B cell (primary cell): ENCODE data around the gene PSKH1. TPM values are rescaled to one million over a fixed set of nuclear protein-coding genes. Genes with fewer than 3 reads are reported as not detected.

Experiments
- ATAC-seq: fragments of 200-7000 bp; cut with Tn5 transposase; one replicate; pipeline ENCODE4 v1.10.0; 2021; ENCODE audit warnings: low read depth, mild to moderate bottlenecking, moderate number of reproducible peaks, moderate library complexity
- CTCF ChIA-PET: fragments of 350-600 bp; sonication (Branson Sonifier 250); formaldehyde crosslinking; loops from one replicate; lab custom pipeline; 2021; ENCODE audit warnings: antibody characterized with exemption, inconsistent platforms; lab: Charles Lee
- POLR2A ChIA-PET: fragments of 350-600 bp; sonication (Branson Sonifier 250); formaldehyde crosslinking; loops from one replicate; lab custom pipeline; 2021; ENCODE audit warnings: antibody characterized with exemption; lab: Charles Lee
- DNase-seq: peaks from one replicate; pipeline ENCODE4 v3.0.0; 2013
- H2AFZ ChIP-seq: 2 replicates; pipeline ENCODE4 v1.6.1; 2012; ENCODE audit warnings: mild to moderate bottlenecking, low read depth, low read length; ENCODE audit not compliant: insufficient read depth, poor library complexity, severe bottlenecking
- H3K27ac ChIP-seq, 2 donors: 1 replicate in 1 of 2; 2 replicates in 1 of 2; pipeline ENCODE4 v1.5.1; 2012 to 2013; ENCODE audit warnings: low read length in 2 of 2, mild to moderate bottlenecking in 2 of 2, moderate library complexity in 1 of 2
- H3K27me3 ChIP-seq, 4 experiments: fragments of 200-600 bp in 1 of 4; sonication (generic) in 1 of 4; replicated peaks in 1 of 4; 1 replicate in 2 of 4; 2 replicates in 2 of 4; pipeline versions ENCODE4 v1.6.1 to v1.7.0; 2013 to 2016; ENCODE audit warnings: low read length in 3 of 4, mild to moderate bottlenecking in 2 of 4, mixed read lengths in 1 of 4, moderate library complexity in 1 of 4; ENCODE audit not compliant: insufficient read depth in 4 of 4, control insufficient read depth in 3 of 4; ENCODE audit errors: control extremely low read depth in 1 of 4
- H3K36me3 ChIP-seq, 2 experiments: replicated peaks in 1 of 2; 1 replicate in 1 of 2; 2 replicates in 1 of 2; pipeline versions ENCODE4 v1.6.1 to v1.7.1; 2013; ENCODE audit warnings: low read length in 1 of 2; ENCODE audit not compliant: insufficient read depth in 2 of 2, control insufficient read depth in 1 of 2; ENCODE audit errors: control extremely low read depth in 1 of 2, extremely low read depth in 1 of 2
- H3K4me1 ChIP-seq, 2 donors: fragments of 200-600 bp in 1 of 2; sonication (generic) in 1 of 2; 1 replicate in 1 of 2; 2 replicates in 1 of 2; pipeline versions ENCODE4 v1.5.1 to v1.6.1; 2013 to 2017; ENCODE audit warnings: low read length in 2 of 2; ENCODE audit not compliant: control insufficient read depth in 2 of 2, insufficient read depth in 2 of 2
- H3K4me2 ChIP-seq: replicated peaks from 2 replicates; pipeline ENCODE3; 2012; ENCODE audit warnings: mild to moderate bottlenecking, low read depth, low read length; ENCODE audit not compliant: poor library complexity, severe bottlenecking
- H3K4me3 ChIP-seq, 5 experiments: fragments of 200-600 bp in 1 of 5; sonication (generic) in 1 of 5; 1 replicate in 3 of 5; 2 replicates in 2 of 5; pipeline versions ENCODE4 v1.5.1 to v1.7.0; 2011 to 2016; ENCODE audit warnings: low read length in 4 of 5, mild to moderate bottlenecking in 4 of 5, low read depth in 2 of 5, control low read depth in 1 of 5, moderate library complexity in 1 of 5; ENCODE audit not compliant: insufficient read depth in 1 of 5; ENCODE audit errors: control extremely low read depth in 1 of 5, extremely low read depth in 1 of 5
- H3K79me2 ChIP-seq: fragments of 200-600 bp; sonication (generic); one replicate; pipeline ENCODE4 v1.6.0; 2016; ENCODE audit warnings: low read length; ENCODE audit not compliant: control insufficient read depth, insufficient read depth
- H3K9ac ChIP-seq: fragments of 200-600 bp; sonication (generic); 2 replicates; pipeline ENCODE4 v1.6.1; 2017; ENCODE audit warnings: mild to moderate bottlenecking, low read length, moderate library complexity
- H3K9me3 ChIP-seq, 3 donors: one replicate each; pipeline versions ENCODE4 v1.6.1 to v1.7.1; 2013; ENCODE audit warnings: low read length in 2 of 3; ENCODE audit not compliant: control insufficient read depth in 2 of 3, insufficient read depth in 1 of 3; ENCODE audit errors: control extremely low read depth in 1 of 3
- H4K20me1 ChIP-seq: 2 replicates; pipeline ENCODE4 v1.6.0; 2012; ENCODE audit warnings: mild to moderate bottlenecking, low read length; ENCODE audit not compliant: insufficient read depth, control insufficient read depth, poor library complexity, severe bottlenecking
- H3K27ac Mint-ChIP-seq: one replicate; pipeline ENCODE4 v1.8.0; 2021; ENCODE audit warnings: mixed read lengths
- H3K27me3 Mint-ChIP-seq: one replicate; pipeline ENCODE4 v1.8.0; 2021; ENCODE audit warnings: mixed read lengths
- H3K4me1 Mint-ChIP-seq: one replicate; pipeline ENCODE4 v1.8.0; 2021; ENCODE audit warnings: mixed read lengths
- H3K4me3 Mint-ChIP-seq: one replicate; pipeline ENCODE4 v1.8.0; 2021; ENCODE audit warnings: mixed read lengths
- H3K9me3 Mint-ChIP-seq: one replicate; pipeline ENCODE4 v1.8.0; 2022; ENCODE audit warnings: mixed read lengths; ENCODE audit not compliant: insufficient read depth
- CTCF ChIP-seq: fragments of 200-600 bp; IDR thresholded peaks from one replicate; pipeline ENCODE4 v1.8.0; 2022; ENCODE audit warnings: antibody characterized with exemption, mild to moderate bottlenecking
- EZH2 ChIP-seq: IDR thresholded peaks from 2 replicates; pipeline ENCODE4 v1.6.1; 2012; ENCODE audit warnings: borderline replicate concordance, low read depth, mild to moderate bottlenecking, moderate library complexity, low read length; ENCODE audit not compliant: insufficient read depth, poor library complexity, severe bottlenecking
- WGBS: methylation state at CpG from one replicate; pipeline ENCODE4 v1.1.5; 2013; ENCODE audit warnings: missing lambda C conversion rate; ENCODE audit not compliant: insufficient coverage; 5-methylcytosine and 5-hydroxymethylcytosine counted together
- intact Hi-C: fragments of 100-400 bp; cut with micrococcal nuclease; formaldehyde crosslinking; loops from one replicate; pipeline ENCODE4 v1.10.0; 2022
- polyA plus RNA-seq: library from polyadenylated mRNA; depleted of rRNA; stranded (reverse); fragments of >200 nt; gene quantifications from 2 replicates; pipeline ENCODE4 v1.2.3, GENCODE V29; 2012
- total RNA-seq, 2 donors: library from RNA; stranded (reverse); fragments of 120-200 nt in 1 of 2; gene quantifications; 1 replicate in 1 of 2; 2 replicates in 1 of 2; pipeline versions ENCODE4 v1.2.3 to v1.2.4, GENCODE V29; 2013 to 2022

Gene PSKH1
- total and polyA plus RNA-seq, 2 donors (not counting 1 experiment from before 2014, with no cell fraction given) = 20.1 to 29.1 TPM

- POLR2A ChIA-PET = interaction anchor here (0.7 kb wide), 2 partner anchors 32 to 204 kb away, joined by 7 to 8 read pairs; no protein-coding TSS in a partner anchor
Measured at GRCh38 chr16:67865318-67865717, 27.7 kb upstream of the PSKH1 start.

More at GRCh38 chr16:67865318-67865717, 27.7 kb upstream of the PSKH1 start:
- TF ChIP-seq CTCF = no peak
- no peak for TF ChIP-seq EZH2
- H3K27ac Mint-ChIP-seq = no peak overlapping the region
- peaks cover 26% of the 10 kb centered on the region for H4K20me1 ChIP-seq
- no peak overlapping the region for H3K4me3 ChIP-seq
- H3K27me3 ChIP-seq = no peaks in the 10 kb centered on the region
- H3K27ac ChIP-seq = no peak overlapping the region
- CTCF ChIA-PET = interaction anchor here (0.6 to 1.6 kb wide), 11 partner anchors 9 to 578 kb away, joined by 3 to 15 read pairs (median 3); partner anchors contain the start of gene ATP6V0D1
- no peak overlapping the region for H3K4me2 ChIP-seq
- H3K4me3 Mint-ChIP-seq = no peak overlapping the region
- intact Hi-C loops = loop anchor here (2.0 kb wide), 1 partner anchor 49 kb away; no protein-coding TSS in a partner anchor
- H3K36me3 ChIP-seq = peaks cover 0 to 44% of the 10 kb centered on the region in 2 experiments
- H2AFZ ChIP-seq = no peak overlapping the region
- peaks cover 41% of the 10 kb centered on the region for H3K79me2 ChIP-seq
- H3K9ac ChIP-seq = no peak overlapping the region
- H3K4me1 ChIP-seq = no peaks in the 10 kb centered on the region
- no peaks in the 10 kb centered on the region for H3K9me3 ChIP-seq
- DNase-seq (no peak), ATAC-seq (peak; percentile 33)
- H3K27me3 Mint-ChIP-seq = no peaks in the 10 kb centered on the region
- H3K9me3 Mint-ChIP-seq = no peaks in the 10 kb centered on the region
- peaks cover 7% of the 10 kb centered on the region for H3K4me1 Mint-ChIP-seq
- WGBS = 96% methylated on average over 2 of the region's 2 CpGs
